IMR-90 (cell line): ENCODE data around the gene RNU1-4. TPM values are rescaled to one million over a fixed set of nuclear protein-coding genes. Genes with fewer than 3 reads are reported as not detected.
A peak's percentile ranks its signal among the peaks of the same experiment; 100 is the strongest.
"Not testable (repeated sequence)": the region's sequence is repeated elsewhere in the genome, so short reads cannot be mapped to it uniquely, and the experiment has no call there.

Source experiments
- ATAC-seq: fragments of 200-7000 bp; cut with Tn5 transposase; 2 replicates; pipeline ENCODE4 v1.9.1; 2020; ENCODE audit warnings: low read depth, mild to moderate bottlenecking, moderate library complexity
- BruUV-seq: library from RNA; stranded (reverse); fragments of 400-500 nt; replicated peaks from 2 replicates; lab custom pipeline; 2021; lab: Mats Ljungman, UMichigan
- CTCF ChIA-PET: fragments of 300-600 bp; formaldehyde crosslinking; extraction: SDS; loops from one replicate; lab custom pipeline; 2021; ENCODE audit warnings: antibody characterized with exemption; lab: Yijun Ruan, JAX
- POLR2A ChIA-PET: fragments of 300-600 bp; sonication (Branson Sonifier 250); formaldehyde crosslinking; loops from one replicate; lab custom pipeline; 2022; ENCODE audit warnings: antibody characterized with exemption; ENCODE audit not compliant: unreplicated experiment; lab: Charles Lee
- DNase-seq: peaks from one replicate; pipeline ENCODE4 v3.0.0; 2013
- H2AFZ ChIP-seq: replicated peaks from 2 replicates; pipeline ENCODE3; 2013; ENCODE audit warnings: low read length, mild to moderate bottlenecking; ENCODE audit not compliant: poor library complexity
- H2AK5ac ChIP-seq: 2 replicates; pipeline ENCODE4 v1.6.1; 2013; ENCODE audit warnings: low read depth, low read length, inconsistent platforms
- H2AK9ac ChIP-seq: replicated peaks from 2 replicates; pipeline ENCODE3; 2013; ENCODE audit warnings: mild to moderate bottlenecking, low read depth, low read length, moderate library complexity; ENCODE audit not compliant: poor library complexity
- H2BK120ac ChIP-seq: 2 replicates; pipeline ENCODE4 v1.6.1; 2013; ENCODE audit warnings: low read depth, low read length, inconsistent platforms
- H2BK15ac ChIP-seq: 3 replicates; pipeline ENCODE4 v1.6.1; 2013; ENCODE audit warnings: low read depth, low read length, inconsistent platforms
- H2BK20ac ChIP-seq: 2 replicates; pipeline ENCODE4 v1.6.1; 2013; ENCODE audit warnings: low read depth, mild to moderate bottlenecking, inconsistent platforms, low read length, moderate library complexity
- H2BK5ac ChIP-seq: 2 replicates; pipeline ENCODE4 v1.6.1; 2013; ENCODE audit warnings: mild to moderate bottlenecking, low read depth, low read length, inconsistent platforms; ENCODE audit not compliant: poor library complexity, severe bottlenecking
- H3K14ac ChIP-seq: replicated peaks from 2 replicates; pipeline ENCODE4 v1.6.1; 2013; ENCODE audit warnings: low read depth, low read length, inconsistent platforms
- H3K18ac ChIP-seq: 2 replicates; pipeline ENCODE4 v1.6.1; 2013; ENCODE audit warnings: low read depth, low read length, control low read depth
- H3K23ac ChIP-seq: 2 replicates; pipeline ENCODE4 v1.6.1; 2013; ENCODE audit warnings: low read depth, low read length, inconsistent platforms
- H3K27ac ChIP-seq: 2 replicates; pipeline ENCODE4 v1.5.1; 2013; ENCODE audit warnings: mild to moderate bottlenecking, control low read depth, low read length; ENCODE audit not compliant: insufficient read depth
- H3K27me3 ChIP-seq: 2 replicates; pipeline ENCODE4 v1.6.1; 2013; ENCODE audit warnings: low read length; ENCODE audit not compliant: control insufficient read depth, insufficient read depth
- H3K36me3 ChIP-seq: 2 replicates; pipeline ENCODE4 v1.6.1; 2013; ENCODE audit warnings: low read length, mixed read lengths; ENCODE audit not compliant: control insufficient read depth, insufficient read depth
- H3K4ac ChIP-seq: 2 replicates; pipeline ENCODE4 v1.6.1; 2013; ENCODE audit warnings: low read depth, low read length, inconsistent platforms
- H3K4me1 ChIP-seq: 2 replicates; pipeline ENCODE4 v1.6.1; 2013; ENCODE audit warnings: low read length, mixed read lengths; ENCODE audit not compliant: control insufficient read depth, insufficient read depth
- H3K4me2 ChIP-seq: 2 replicates; pipeline ENCODE4 v1.6.1; 2013; ENCODE audit warnings: low read depth, mild to moderate bottlenecking, control low read depth, low read length, moderate library complexity
- H3K4me3 ChIP-seq: 2 replicates; pipeline ENCODE4 v1.5.1; 2013; ENCODE audit warnings: low read depth, mild to moderate bottlenecking, control low read depth, low read length, moderate library complexity; ENCODE audit not compliant: insufficient read depth
- H3K56ac ChIP-seq: 2 replicates; pipeline ENCODE4 v1.6.1; 2013; ENCODE audit warnings: low read length, inconsistent platforms; ENCODE audit not compliant: insufficient read depth; ENCODE audit errors: extremely low read depth
- H3K79me1 ChIP-seq, 2 experiments: 2 replicates each; pipeline ENCODE4 v1.6.1; 2013; ENCODE audit warnings: low read length in 2 of 2, inconsistent platforms in 1 of 2, low read depth in 1 of 2
- H3K9ac ChIP-seq: 2 replicates; pipeline ENCODE4 v1.6.1; 2013; ENCODE audit warnings: low read depth, low read length, control low read depth
- H3K9me1 ChIP-seq: 2 replicates; pipeline ENCODE4 v1.6.1; 2013; ENCODE audit warnings: low read length, inconsistent platforms; ENCODE audit not compliant: insufficient read depth
- H3K9me3 ChIP-seq: 2 replicates; pipeline ENCODE4 v1.6.1; 2013; ENCODE audit warnings: low read length; ENCODE audit not compliant: control insufficient read depth, insufficient read depth
- H4K20me1 ChIP-seq: 2 replicates; pipeline ENCODE4 v1.6.1; 2013; ENCODE audit warnings: low read length, inconsistent platforms; ENCODE audit not compliant: insufficient read depth
- H4K5ac ChIP-seq: 2 replicates; pipeline ENCODE4 v1.6.1; 2013; ENCODE audit warnings: mild to moderate bottlenecking, low read depth, low read length, control low read depth
- H4K8ac ChIP-seq, 2 experiments: 2 replicates each; pipeline ENCODE4 v1.6.1; 2013; ENCODE audit warnings: low read depth in 2 of 2, low read length in 2 of 2, control low read depth in 1 of 2, inconsistent platforms in 1 of 2
- H4K91ac ChIP-seq: 2 replicates; pipeline ENCODE4 v1.6.1; 2013; ENCODE audit warnings: low read depth, low read length, inconsistent platforms; ENCODE audit not compliant: insufficient read depth
- WGBS, 2 experiments: methylation state at CpG; one replicate each; pipeline versions ENCODE4 v1.1.5 to v1.1.7; 2013; ENCODE audit warnings: missing lambda C conversion rate in 2 of 2; ENCODE audit not compliant: insufficient read length in 1 of 2; ENCODE audit errors: extremely low coverage in 2 of 2; 5-methylcytosine and 5-hydroxymethylcytosine counted together
- dilution Hi-C: fragments of 300-500 bp; cut with HindIII; formaldehyde crosslinking; loops from one replicate; pipeline ENCODE4 v1.14.3; 2018; ENCODE audit warnings: low sequenced_read_pairs; ENCODE audit not compliant: unreplicated experiment
- in situ Hi-C: fragments of 300-500 bp; cut with MboI; formaldehyde crosslinking; loops from 3 replicates; pipeline ENCODE4 v1.14.3; 2019; ENCODE audit warnings: low sequenced_read_pairs, inconsistent platforms, mixed read lengths
- intact Hi-C: fragments of 100-400 bp; cut with micrococcal nuclease; formaldehyde crosslinking; loops from 2 replicates; pipeline ENCODE4 v1.10.0; 2022
- polyA plus RNA-seq, 3 experiments: library from polyadenylated mRNA; depleted of rRNA; stranded (reverse); fragments of >200 nt; gene quantifications; 2 replicates each; pipeline ENCODE4 v1.2.3, GENCODE V29; 2012; ENCODE audit warnings: low replicate concordance in 1 of 3
- total RNA-seq: library from RNA; depleted of rRNA; stranded (reverse); fragments of >200 nt; gene quantifications from 2 replicates; pipeline ENCODE4 v1.2.3, GENCODE V29; 2012

RNU1-4 gene
- total and polyA plus RNA-seq, 2 of the 4 experiments (the other 2 are of a cell fraction) = under 0.01 TPM; not detected in 1

- H3K56ac ChIP-seq, DNase-seq, H3K18ac ChIP-seq, H3K9me1 ChIP-seq, H2BK20ac ChIP-seq, H2AFZ ChIP-seq, H4K91ac ChIP-seq, H3K36me3 ChIP-seq, H2BK15ac ChIP-seq, H4K8ac ChIP-seq, intact Hi-C loops, H3K23ac ChIP-seq, H3K27me3 ChIP-seq, H3K4ac ChIP-seq, H3K4me2 ChIP-seq, in situ Hi-C loops, H2BK5ac ChIP-seq, dilution Hi-C loops, H3K27ac ChIP-seq, H3K4me1 ChIP-seq, H3K79me1 ChIP-seq, H4K5ac ChIP-seq, H3K9me3 ChIP-seq, H2AK9ac ChIP-seq, POLR2A ChIA-PET, H4K20me1 ChIP-seq, H3K14ac ChIP-seq, H2AK5ac ChIP-seq, CTCF ChIA-PET, BruUV-seq, H3K4me3 ChIP-seq, H3K9ac ChIP-seq, H2BK120ac ChIP-seq: not testable (repeated sequence)
- peak; percentile 79 for ATAC-seq
- WGBS, 2 experiments = no CpG with 5 or more reads among the region's 7 CpGs
Measured at GRCh38 chr1:16703141-16703540, 37.2 kb upstream of the RNU1-4 start.

- in situ Hi-C loops, dilution Hi-C loops: not testable (repeated sequence)
Measured at GRCh38 chr1:16703602-16704001, 36.7 kb upstream of the RNU1-4 start.

More at GRCh38 chr1:16703602-16704001, 36.7 kb upstream of the RNU1-4 start:
- H3K14ac ChIP-seq, H2AK9ac ChIP-seq, H4K5ac ChIP-seq, H3K27me3 ChIP-seq, H3K23ac ChIP-seq, H2BK20ac ChIP-seq, H3K36me3 ChIP-seq, H3K4me2 ChIP-seq, H3K79me1 ChIP-seq, H2BK5ac ChIP-seq, H4K91ac ChIP-seq, DNase-seq, H3K9me3 ChIP-seq, H2BK120ac ChIP-seq, H4K8ac ChIP-seq, CTCF ChIA-PET, H3K9me1 ChIP-seq, H2BK15ac ChIP-seq, ATAC-seq, H3K27ac ChIP-seq, H3K4me3 ChIP-seq, H3K4me1 ChIP-seq, H2AFZ ChIP-seq, intact Hi-C loops, H2AK5ac ChIP-seq, BruUV-seq, H3K9ac ChIP-seq, POLR2A ChIA-PET, H4K20me1 ChIP-seq, H3K56ac ChIP-seq, H3K18ac ChIP-seq, H3K4ac ChIP-seq: not testable (repeated sequence)
- no CpG with 5 or more reads among the region's 5 CpGs for WGBS, 2 experiments
